ENCODE data around the gene MYO7B. TPM values are rescaled to one million over a fixed set of nuclear protein-coding genes. Genes with fewer than 3 reads are reported as not detected.
A peak's percentile ranks its signal among the peaks of the same experiment; 100 is the strongest.

Gene MYO7B
- total and polyA plus RNA-seq, 2 donors (not counting 1 experiment from before 2014, with no cell fraction given) = 5.0 to 68.2 TPM

DNA sequence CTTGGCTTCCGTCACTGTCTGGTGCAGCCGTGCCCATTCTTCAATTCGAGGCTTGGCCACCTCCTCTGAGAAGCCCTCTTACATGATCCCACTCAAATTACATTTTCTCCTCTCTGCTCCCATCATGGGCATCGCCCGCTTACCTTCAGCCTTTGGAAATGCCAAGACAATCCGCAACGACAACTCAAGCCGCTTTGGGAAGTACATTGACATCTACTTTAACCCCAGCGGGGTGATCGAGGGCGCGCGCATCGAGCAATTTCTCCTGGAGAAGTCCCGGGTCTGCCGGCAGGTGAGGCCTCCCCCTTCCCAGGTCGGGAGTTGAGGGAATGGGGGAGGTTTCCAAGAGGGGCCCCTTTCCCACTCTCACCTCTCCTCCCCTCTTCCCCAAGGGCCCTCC, 38.3 kb downstream of the MYO7B start:
- H3K9me3 ChIP-seq (ENCODE audit: control extremely low read depth in 1 of 3, control insufficient read depth in 2 of 3, insufficient read depth in 1 of 3, low read length in 2 of 3) = peaks cover 0 to 11% (median 0%) of the 10 kb centered on the region in 3 donors
- no peaks in the 10 kb centered on the region for H3K27me3 ChIP-seq (replicated peaks in 1 of 4; ENCODE audit: control extremely low read depth in 1 of 4, control insufficient read depth in 3 of 4, insufficient read depth in 4 of 4, low read length in 3 of 4)
- intact Hi-C loops (cut with micrococcal nuclease) = no loop called here
- CTCF ChIA-PET = interaction anchor here (2.7 kb wide), 1 partner anchor 18 kb away, joined by 26 read pairs; no protein-coding TSS in a partner anchor
- no peaks in the 10 kb centered on the region for H3K9me3 Mint-ChIP-seq (ENCODE audit: insufficient read depth)
- H3K4me3 Mint-ChIP-seq = no peak overlapping the region
- no peak overlapping the region for H3K9ac ChIP-seq (ENCODE audit: low read length)
- H2AFZ ChIP-seq (ENCODE audit: insufficient read depth, low read depth, low read length, poor library complexity, severe bottlenecking) = no peak overlapping the region
- DNase-seq (peak; percentile 3), ATAC-seq (ENCODE audit: low read depth) (no peak)
- no peaks in the 10 kb centered on the region for H4K20me1 ChIP-seq (ENCODE audit: control insufficient read depth, insufficient read depth, low read length, poor library complexity, severe bottlenecking)
- POLR2A ChIA-PET = no interaction called here
- H3K4me1 ChIP-seq (ENCODE audit: control insufficient read depth in 2 of 2, insufficient read depth in 2 of 2, low read length in 2 of 2) = peaks cover 43 to 44% of the 10 kb centered on the region in 2 donors
- no peak overlapping the region for H3K4me3 ChIP-seq (ENCODE audit: control extremely low read depth in 1 of 5, extremely low read depth in 1 of 5, insufficient read depth in 1 of 5, low read depth in 2 of 5, low read length in 4 of 5)
- TF ChIP-seq EZH2 (IDR thresholded peaks at IDR 0.05; ENCODE audit: borderline replicate concordance, insufficient read depth, low read depth, low read length, poor library complexity, severe bottlenecking) (no peak), CTCF (IDR thresholded peaks at IDR 0.05) (no peak)
- no peak overlapping the region for H3K27ac Mint-ChIP-seq
- 98% methylated on average over 9 of the region's 17 CpGs for WGBS (ENCODE audit: insufficient coverage)
- H3K4me1 Mint-ChIP-seq = peaks cover 56% of the 10 kb centered on the region
- no peaks in the 10 kb centered on the region for H3K27me3 Mint-ChIP-seq
- no peaks in the 10 kb centered on the region for H3K79me2 ChIP-seq (ENCODE audit: control insufficient read depth, insufficient read depth, low read length)
- H3K4me2 ChIP-seq (replicated peaks; ENCODE audit: low read depth, low read length, poor library complexity, severe bottlenecking) = no peak overlapping the region
- no peak overlapping the region for H3K27ac ChIP-seq (ENCODE audit: low read length in 2 of 2)
- no peaks in the 10 kb centered on the region for H3K36me3 ChIP-seq (replicated peaks in 1 of 2; ENCODE audit: control extremely low read depth in 1 of 2, control insufficient read depth in 1 of 2, extremely low read depth in 1 of 2, insufficient read depth in 2 of 2, low read length in 1 of 2)

GRCh38 chr2:127574656-127575055, 39.2 kb downstream of the MYO7B start:
- WGBS (ENCODE audit: insufficient coverage) = 100% methylated on average over 1 of the region's 3 CpGs
- H3K4me3 Mint-ChIP-seq = no peak overlapping the region
- no peak for ATAC-seq (ENCODE audit: low read depth)
- H3K79me2 ChIP-seq (ENCODE audit: control insufficient read depth, insufficient read depth, low read length) = no peaks in the 10 kb centered on the region
- POLR2A ChIA-PET = no interaction called here
- no peaks in the 10 kb centered on the region for H3K27me3 Mint-ChIP-seq
- H2AFZ ChIP-seq (ENCODE audit: insufficient read depth, low read depth, low read length, poor library complexity, severe bottlenecking) = peak overlapping the region; percentile 4
- H3K36me3 ChIP-seq (replicated peaks in 1 of 2; ENCODE audit: control extremely low read depth in 1 of 2, control insufficient read depth in 1 of 2, extremely low read depth in 1 of 2, insufficient read depth in 2 of 2, low read length in 1 of 2) = no peaks in the 10 kb centered on the region
- CTCF ChIA-PET = interaction anchor here (0.6 to 2.7 kb wide), 4 partner anchors 17 to 232 kb away, joined by 3 to 26 read pairs (median 4); no protein-coding TSS in a partner anchor
- no peaks in the 10 kb centered on the region for H3K27me3 ChIP-seq (replicated peaks in 1 of 4; ENCODE audit: control extremely low read depth in 1 of 4, control insufficient read depth in 3 of 4, insufficient read depth in 4 of 4, low read length in 3 of 4)
- H3K4me3 ChIP-seq (ENCODE audit: control extremely low read depth in 1 of 5, extremely low read depth in 1 of 5, insufficient read depth in 1 of 5, low read depth in 2 of 5, low read length in 4 of 5) = no peak overlapping the region
- H3K4me2 ChIP-seq (replicated peaks; ENCODE audit: low read depth, low read length, poor library complexity, severe bottlenecking) = peak overlapping the region; percentile 71
- no peak for TF ChIP-seq CTCF (IDR thresholded peaks at IDR 0.05)
- no peak for TF ChIP-seq EZH2 (IDR thresholded peaks at IDR 0.05; ENCODE audit: borderline replicate concordance, insufficient read depth, low read depth, low read length, poor library complexity, severe bottlenecking)
- H4K20me1 ChIP-seq (ENCODE audit: control insufficient read depth, insufficient read depth, low read length, poor library complexity, severe bottlenecking) = no peaks in the 10 kb centered on the region
- peaks cover 0 to 11% (median 0%) of the 10 kb centered on the region in 3 donors for H3K9me3 ChIP-seq (ENCODE audit: control extremely low read depth in 1 of 3, control insufficient read depth in 2 of 3, insufficient read depth in 1 of 3, low read length in 2 of 3)
- peaks cover 45 to 47% of the 10 kb centered on the region in 2 donors for H3K4me1 ChIP-seq (ENCODE audit: control insufficient read depth in 2 of 2, insufficient read depth in 2 of 2, low read length in 2 of 2)
- DNase-seq = peak; percentile 17
- peaks cover 61% of the 10 kb centered on the region for H3K4me1 Mint-ChIP-seq
- H3K9ac ChIP-seq (ENCODE audit: low read length) = no peak overlapping the region
- H3K27ac Mint-ChIP-seq = peak overlapping the region; percentile 79
- H3K27ac ChIP-seq (ENCODE audit: low read length in 2 of 2) = peak overlapping the region in 1 of 2 donors; percentile 26
- intact Hi-C loops (cut with micrococcal nuclease) = no loop called here
- H3K9me3 Mint-ChIP-seq (ENCODE audit: insufficient read depth) = no peaks in the 10 kb centered on the region

All from B cell (primary cell).